Measurements from ENCODE around the gene NACAD. TPM values are rescaled to one million over a fixed set of nuclear protein-coding genes. Genes with fewer than 3 reads are reported as not detected.

Gene NACAD
- total RNA-seq, 1 experiment from 2014 or later = 5.5 TPM

DNA sequence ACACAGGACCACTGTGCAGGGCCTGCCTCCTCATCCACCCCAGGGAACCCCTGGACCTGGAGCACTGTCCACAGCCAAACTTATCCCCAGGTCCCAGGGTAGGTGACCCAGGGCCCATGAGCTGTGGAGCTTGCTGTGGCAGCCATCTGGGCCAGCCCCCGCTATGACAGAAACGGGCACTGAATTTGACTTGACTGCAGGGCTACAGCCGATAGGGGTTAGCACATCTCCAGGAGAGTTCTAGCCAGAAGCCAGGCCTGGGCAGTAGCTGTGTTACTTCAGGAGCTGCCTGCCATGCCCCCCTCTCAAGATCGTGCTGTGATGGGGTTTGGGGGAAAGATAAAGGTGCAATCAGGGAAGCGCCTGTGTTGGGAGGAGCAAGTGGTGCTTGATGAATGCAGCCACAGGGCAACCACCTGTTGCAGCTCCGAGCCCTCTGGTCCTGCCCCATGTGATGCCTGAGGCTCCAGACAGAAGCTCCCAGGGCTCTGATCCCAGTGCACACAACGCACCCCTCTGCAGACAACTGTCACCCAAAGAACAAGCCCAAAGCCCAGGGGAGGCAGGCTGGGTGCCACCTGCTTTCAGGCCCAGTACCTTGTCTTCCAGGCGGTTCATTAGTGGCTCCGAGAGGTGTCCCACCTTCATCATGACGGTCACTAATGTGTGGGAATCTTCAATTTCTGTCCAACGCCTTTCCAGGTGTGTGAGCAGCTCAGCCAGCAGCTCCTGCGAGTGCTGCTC is 16.2 kb upstream of the NACAD start:
- ChIA-PET POLR2A (no interaction called here), CTCF (interaction anchor here (1.2 kb wide), 1 partner anchor 31 kb away, joined by 3 read pairs; no protein-coding TSS in a partner anchor)
- Mint-ChIP-seq H3K36me3 (peaks cover 78% of the 10 kb centered on the region), H3K4me1 (peaks cover 2% of the 10 kb centered on the region), H3K4me3 (no peak overlapping the region), H3K27me3 (ENCODE audit: low read depth) (no peaks in the 10 kb centered on the region), H3K27ac (no peak overlapping the region), H3K9me3 (no peaks in the 10 kb centered on the region)
- ATAC-seq (no peak), DNase-seq (ENCODE audit: low spot score) (no peak)
- TF ChIP-seq, protein P1, sequence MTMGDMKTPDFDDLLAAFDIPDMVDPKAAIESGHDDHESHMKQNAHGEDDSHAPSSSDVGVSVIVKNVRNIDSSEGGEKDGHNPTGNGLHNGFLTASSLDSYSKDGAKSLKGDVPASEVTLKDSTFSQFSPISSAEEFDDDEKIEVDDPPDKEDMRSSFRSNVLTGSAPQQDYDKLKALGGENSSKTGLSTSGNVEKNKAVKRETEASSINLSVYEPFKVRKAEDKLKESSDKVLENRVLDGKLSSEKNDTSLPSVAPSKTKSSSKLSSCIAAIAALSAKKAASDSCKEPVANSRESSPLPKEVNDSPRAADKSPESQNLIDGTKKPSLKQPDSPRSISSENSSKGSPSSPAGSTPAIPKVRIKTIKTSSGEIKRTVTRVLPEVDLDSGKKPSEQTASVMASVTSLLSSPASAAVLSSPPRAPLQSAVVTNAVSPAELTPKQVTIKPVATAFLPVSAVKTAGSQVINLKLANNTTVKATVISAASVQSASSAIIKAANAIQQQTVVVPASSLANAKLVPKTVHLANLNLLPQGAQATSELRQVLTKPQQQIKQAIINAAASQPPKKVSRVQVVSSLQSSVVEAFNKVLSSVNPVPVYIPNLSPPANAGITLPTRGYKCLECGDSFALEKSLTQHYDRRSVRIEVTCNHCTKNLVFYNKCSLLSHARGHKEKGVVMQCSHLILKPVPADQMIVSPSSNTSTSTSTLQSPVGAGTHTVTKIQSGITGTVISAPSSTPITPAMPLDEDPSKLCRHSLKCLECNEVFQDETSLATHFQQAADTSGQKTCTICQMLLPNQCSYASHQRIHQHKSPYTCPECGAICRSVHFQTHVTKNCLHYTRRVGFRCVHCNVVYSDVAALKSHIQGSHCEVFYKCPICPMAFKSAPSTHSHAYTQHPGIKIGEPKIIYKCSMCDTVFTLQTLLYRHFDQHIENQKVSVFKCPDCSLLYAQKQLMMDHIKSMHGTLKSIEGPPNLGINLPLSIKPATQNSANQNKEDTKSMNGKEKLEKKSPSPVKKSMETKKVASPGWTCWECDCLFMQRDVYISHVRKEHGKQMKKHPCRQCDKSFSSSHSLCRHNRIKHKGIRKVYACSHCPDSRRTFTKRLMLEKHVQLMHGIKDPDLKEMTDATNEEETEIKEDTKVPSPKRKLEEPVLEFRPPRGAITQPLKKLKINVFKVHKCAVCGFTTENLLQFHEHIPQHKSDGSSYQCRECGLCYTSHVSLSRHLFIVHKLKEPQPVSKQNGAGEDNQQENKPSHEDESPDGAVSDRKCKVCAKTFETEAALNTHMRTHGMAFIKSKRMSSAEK (CRISPR knock-in tag; IDR thresholded peaks at IDR 0.05; ENCODE audit: borderline replicate concordance) = no peak
- TF ChIP-seq, protein P2, sequence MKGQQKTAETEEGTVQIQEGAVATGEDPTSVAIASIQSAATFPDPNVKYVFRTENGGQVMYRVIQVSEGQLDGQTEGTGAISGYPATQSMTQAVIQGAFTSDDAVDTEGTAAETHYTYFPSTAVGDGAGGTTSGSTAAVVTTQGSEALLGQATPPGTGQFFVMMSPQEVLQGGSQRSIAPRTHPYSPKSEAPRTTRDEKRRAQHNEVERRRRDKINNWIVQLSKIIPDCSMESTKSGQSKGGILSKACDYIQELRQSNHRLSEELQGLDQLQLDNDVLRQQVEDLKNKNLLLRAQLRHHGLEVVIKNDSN (CRISPR knock-in tag; IDR thresholded peaks at IDR 0.05) = no peak
- TF ChIP-seq IRF2 (CRISPR knock-in tag; IDR thresholded peaks at IDR 0.05; ENCODE audit: borderline replicate concordance, low read depth) (no peak), ZNF121 (CRISPR knock-in tag; IDR thresholded peaks at IDR 0.05) (no peak), GABPB1 (CRISPR knock-in tag; IDR thresholded peaks at IDR 0.05) (no peak), CREB1 (CRISPR knock-in tag; IDR thresholded peaks at IDR 0.05) (no peak), MYBL2 (CRISPR knock-in tag; IDR thresholded peaks at IDR 0.05) (no peak), ZBTB21 (CRISPR knock-in tag; IDR thresholded peaks at IDR 0.05; ENCODE audit: borderline replicate concordance) (no peak), ZNF317 (CRISPR knock-in tag; IDR thresholded peaks at IDR 0.05; ENCODE audit: borderline replicate concordance, low read depth) (no peak), TCF7 (CRISPR knock-in tag; IDR thresholded peaks at IDR 0.05; ENCODE audit: low read depth) (no peak), FOXJ3 (CRISPR knock-in tag; IDR thresholded peaks at IDR 0.05; ENCODE audit: borderline replicate concordance) (no peak)
- TF ChIP-seq, protein P3, sequence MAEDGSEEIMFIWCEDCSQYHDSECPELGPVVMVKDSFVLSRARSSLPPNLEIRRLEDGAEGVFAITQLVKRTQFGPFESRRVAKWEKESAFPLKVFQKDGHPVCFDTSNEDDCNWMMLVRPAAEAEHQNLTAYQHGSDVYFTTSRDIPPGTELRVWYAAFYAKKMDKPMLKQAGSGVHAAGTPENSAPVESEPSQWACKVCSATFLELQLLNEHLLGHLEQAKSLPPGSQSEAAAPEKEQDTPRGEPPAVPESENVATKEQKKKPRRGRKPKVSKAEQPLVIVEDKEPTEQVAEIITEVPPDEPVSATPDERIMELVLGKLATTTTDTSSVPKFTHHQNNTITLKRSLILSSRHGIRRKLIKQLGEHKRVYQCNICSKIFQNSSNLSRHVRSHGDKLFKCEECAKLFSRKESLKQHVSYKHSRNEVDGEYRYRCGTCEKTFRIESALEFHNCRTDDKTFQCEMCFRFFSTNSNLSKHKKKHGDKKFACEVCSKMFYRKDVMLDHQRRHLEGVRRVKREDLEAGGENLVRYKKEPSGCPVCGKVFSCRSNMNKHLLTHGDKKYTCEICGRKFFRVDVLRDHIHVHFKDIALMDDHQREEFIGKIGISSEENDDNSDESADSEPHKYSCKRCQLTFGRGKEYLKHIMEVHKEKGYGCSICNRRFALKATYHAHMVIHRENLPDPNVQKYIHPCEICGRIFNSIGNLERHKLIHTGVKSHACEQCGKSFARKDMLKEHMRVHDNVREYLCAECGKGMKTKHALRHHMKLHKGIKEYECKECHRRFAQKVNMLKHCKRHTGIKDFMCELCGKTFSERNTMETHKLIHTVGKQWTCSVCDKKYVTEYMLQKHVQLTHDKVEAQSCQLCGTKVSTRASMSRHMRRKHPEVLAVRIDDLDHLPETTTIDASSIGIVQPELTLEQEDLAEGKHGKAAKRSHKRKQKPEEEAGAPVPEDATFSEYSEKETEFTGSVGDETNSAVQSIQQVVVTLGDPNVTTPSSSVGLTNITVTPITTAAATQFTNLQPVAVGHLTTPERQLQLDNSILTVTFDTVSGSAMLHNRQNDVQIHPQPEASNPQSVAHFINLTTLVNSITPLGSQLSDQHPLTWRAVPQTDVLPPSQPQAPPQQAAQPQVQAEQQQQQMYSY (CRISPR knock-in tag; IDR thresholded peaks at IDR 0.05) = no peak
- TF ChIP-seq, protein P4, sequence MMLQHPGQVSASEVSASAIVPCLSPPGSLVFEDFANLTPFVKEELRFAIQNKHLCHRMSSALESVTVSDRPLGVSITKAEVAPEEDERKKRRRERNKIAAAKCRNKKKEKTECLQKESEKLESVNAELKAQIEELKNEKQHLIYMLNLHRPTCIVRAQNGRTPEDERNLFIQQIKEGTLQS (CRISPR knock-in tag; conservative IDR thresholded peaks at IDR 0.05) = no peak
- TF ChIP-seq, protein P5, sequence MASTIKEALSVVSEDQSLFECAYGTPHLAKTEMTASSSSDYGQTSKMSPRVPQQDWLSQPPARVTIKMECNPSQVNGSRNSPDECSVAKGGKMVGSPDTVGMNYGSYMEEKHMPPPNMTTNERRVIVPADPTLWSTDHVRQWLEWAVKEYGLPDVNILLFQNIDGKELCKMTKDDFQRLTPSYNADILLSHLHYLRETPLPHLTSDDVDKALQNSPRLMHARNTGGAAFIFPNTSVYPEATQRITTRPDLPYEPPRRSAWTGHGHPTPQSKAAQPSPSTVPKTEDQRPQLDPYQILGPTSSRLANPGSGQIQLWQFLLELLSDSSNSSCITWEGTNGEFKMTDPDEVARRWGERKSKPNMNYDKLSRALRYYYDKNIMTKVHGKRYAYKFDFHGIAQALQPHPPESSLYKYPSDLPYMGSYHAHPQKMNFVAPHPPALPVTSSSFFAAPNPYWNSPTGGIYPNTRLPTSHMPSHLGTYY (CRISPR knock-in tag; IDR thresholded peaks at IDR 0.05) = no peak
- TF ChIP-seq, protein P6, sequence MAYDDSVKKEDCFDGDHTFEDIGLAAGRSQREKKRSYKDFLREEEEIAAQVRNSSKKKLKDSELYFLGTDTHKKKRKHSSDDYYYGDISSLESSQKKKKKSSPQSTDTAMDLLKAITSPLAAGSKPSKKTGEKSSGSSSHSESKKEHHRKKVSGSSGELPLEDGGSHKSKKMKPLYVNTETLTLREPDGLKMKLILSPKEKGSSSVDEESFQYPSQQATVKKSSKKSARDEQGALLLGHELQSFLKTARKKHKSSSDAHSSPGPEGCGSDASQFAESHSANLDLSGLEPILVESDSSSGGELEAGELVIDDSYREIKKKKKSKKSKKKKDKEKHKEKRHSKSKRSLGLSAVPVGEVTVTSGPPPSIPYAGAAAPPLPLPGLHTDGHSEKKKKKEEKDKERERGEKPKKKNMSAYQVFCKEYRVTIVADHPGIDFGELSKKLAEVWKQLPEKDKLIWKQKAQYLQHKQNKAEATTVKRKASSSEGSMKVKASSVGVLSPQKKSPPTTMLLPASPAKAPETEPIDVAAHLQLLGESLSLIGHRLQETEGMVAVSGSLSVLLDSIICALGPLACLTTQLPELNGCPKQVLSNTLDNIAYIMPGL (CRISPR knock-in tag; IDR thresholded peaks at IDR 0.05) = no peak
- TF ChIP-seq, protein P7, sequence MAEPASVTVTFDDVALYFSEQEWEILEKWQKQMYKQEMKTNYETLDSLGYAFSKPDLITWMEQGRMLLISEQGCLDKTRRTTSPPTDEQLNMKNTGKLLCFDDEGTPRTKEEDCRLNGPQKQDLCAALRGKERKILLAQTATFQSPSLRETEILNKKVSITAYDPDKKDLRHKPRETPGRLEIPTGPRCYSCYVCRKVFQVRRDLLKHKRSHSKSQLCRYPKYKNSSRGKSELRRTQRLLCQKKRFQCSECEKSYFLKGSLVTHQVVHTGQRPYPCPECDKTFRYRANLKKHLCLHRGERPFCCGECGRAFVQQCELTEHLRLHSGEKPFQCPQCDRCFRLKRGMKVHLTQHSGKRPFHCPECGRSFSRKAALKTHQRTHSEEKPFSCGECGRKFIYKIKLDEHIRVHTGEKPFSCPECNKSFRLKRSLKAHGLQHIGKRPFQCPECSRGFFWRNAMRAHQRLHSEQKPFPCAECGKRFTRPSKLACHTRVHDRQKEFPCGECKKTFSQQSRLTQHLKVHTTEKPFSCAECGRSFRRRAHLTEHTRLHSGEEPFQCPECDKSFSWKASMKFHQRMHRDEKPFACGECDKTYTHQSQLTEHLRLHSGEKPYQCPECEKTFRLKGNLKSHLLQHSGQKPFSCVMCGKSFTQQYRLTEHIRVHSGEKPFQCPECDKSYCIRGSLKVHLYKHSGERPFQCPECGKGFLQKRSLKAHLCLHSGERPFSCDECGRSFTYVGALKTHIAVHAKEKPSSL (CRISPR knock-in tag; conservative IDR thresholded peaks at IDR 0.05) = no peak
- TF ChIP-seq, protein P8, sequence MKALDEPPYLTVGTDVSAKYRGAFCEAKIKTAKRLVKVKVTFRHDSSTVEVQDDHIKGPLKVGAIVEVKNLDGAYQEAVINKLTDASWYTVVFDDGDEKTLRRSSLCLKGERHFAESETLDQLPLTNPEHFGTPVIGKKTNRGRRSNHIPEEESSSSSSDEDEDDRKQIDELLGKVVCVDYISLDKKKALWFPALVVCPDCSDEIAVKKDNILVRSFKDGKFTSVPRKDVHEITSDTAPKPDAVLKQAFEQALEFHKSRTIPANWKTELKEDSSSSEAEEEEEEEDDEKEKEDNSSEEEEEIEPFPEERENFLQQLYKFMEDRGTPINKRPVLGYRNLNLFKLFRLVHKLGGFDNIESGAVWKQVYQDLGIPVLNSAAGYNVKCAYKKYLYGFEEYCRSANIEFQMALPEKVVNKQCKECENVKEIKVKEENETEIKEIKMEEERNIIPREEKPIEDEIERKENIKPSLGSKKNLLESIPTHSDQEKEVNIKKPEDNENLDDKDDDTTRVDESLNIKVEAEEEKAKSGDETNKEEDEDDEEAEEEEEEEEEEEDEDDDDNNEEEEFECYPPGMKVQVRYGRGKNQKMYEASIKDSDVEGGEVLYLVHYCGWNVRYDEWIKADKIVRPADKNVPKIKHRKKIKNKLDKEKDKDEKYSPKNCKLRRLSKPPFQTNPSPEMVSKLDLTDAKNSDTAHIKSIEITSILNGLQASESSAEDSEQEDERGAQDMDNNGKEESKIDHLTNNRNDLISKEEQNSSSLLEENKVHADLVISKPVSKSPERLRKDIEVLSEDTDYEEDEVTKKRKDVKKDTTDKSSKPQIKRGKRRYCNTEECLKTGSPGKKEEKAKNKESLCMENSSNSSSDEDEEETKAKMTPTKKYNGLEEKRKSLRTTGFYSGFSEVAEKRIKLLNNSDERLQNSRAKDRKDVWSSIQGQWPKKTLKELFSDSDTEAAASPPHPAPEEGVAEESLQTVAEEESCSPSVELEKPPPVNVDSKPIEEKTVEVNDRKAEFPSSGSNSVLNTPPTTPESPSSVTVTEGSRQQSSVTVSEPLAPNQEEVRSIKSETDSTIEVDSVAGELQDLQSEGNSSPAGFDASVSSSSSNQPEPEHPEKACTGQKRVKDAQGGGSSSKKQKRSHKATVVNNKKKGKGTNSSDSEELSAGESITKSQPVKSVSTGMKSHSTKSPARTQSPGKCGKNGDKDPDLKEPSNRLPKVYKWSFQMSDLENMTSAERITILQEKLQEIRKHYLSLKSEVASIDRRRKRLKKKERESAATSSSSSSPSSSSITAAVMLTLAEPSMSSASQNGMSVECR (CRISPR knock-in tag; IDR thresholded peaks at IDR 0.05; ENCODE audit: borderline replicate concordance) = no peak
